HT1080 (cell line): ENCODE data around the gene THAP10. TPM values are rescaled to one million over a fixed set of nuclear protein-coding genes. Genes with fewer than 3 reads are reported as not detected.
A peak's percentile ranks its signal among the peaks of the same experiment; 100 is the strongest.
"Not testable (repeated sequence)": the region's sequence is repeated elsewhere in the genome, so short reads cannot be mapped to it uniquely, and the experiment has no call there.

Experiments used
- DNase-seq: peaks from one replicate; pipeline ENCODE4 v3.0.0-alpha.2; 2015; ENCODE audit warnings: low read depth
- polyA plus RNA-seq, 2 experiments: library from polyadenylated mRNA; depleted of rRNA; stranded (reverse); fragments of >200 nt; gene quantifications; 2 replicates each; pipeline ENCODE4 v1.2.3, GENCODE V29; 2015
- total RNA-seq: library from RNA; depleted of rRNA; stranded (reverse); fragments of >200 nt; shearing (Covaris generic); gene quantifications from 2 replicates; pipeline ENCODE4 v1.2.3, GENCODE V29; 2014; rRNA removed

THAP10 gene
- 3.3 and 3.8 TPM in 2 replicates for total RNA-seq
- 5.9 and 7.0 TPM in 2 replicates for polyA plus RNA-seq (2015; cell fraction: cytosol; rRNA removed)
- polyA plus RNA-seq (2015; cell fraction: nucleus; rRNA removed) = 4.1 and 4.9 TPM in 2 replicates

DNA sequence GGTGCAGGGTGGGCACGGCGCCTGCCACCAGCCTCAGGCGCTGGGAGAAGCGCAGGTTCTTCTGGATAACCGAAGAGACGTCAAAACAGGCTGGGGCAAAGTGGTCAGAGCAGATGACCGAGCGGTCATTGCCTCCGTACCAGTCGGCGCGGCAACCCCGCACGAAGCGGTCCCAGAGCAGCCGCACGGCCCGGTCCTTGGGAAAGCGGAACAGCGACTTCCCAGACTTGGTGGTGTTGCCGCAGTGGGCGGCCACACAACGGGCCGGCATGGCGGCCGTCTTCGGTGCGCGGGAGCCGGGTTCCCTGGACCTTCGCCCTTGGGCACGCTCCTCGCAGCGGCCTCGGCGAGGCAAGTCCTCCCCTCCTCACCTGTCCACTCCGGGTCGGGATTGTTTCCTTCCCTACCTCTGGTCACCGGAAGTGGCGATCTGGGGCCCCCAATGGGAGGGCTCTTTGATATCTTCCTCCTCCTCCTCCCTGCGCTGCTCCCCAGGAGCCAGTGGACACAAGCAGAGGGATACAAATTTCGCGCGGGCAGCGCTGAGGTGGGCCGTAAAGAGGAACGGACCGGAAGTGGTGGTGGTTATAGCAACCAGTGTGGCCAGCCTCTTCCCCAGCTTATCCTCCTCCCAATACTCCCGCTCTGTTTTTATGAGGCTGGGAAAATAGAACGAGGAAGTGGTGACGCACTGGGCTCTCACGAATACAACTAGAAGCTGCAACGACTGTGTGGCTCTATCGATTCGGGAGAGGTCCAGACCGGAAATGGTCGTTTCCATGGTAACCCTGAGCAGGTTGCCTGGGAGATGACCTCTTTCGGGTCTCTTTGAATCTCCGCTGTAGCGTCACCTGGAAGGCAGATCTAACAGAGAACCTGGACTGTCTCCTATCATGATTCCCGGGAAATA, at the start of gene THAP10, which contains the start of gene LRRC49:
TSS of gene THAP10 (minus strand) at position 432 of the 910 bp plus-strand sequence. CDS start at position 271, 161 bp downstream.
TSS of gene LRRC49 (plus strand) at position 825 of the 910 bp plus-strand sequence. CDS start at position 894, 69 bp downstream.
- peak; percentile 99 for DNase-seq

DNA sequence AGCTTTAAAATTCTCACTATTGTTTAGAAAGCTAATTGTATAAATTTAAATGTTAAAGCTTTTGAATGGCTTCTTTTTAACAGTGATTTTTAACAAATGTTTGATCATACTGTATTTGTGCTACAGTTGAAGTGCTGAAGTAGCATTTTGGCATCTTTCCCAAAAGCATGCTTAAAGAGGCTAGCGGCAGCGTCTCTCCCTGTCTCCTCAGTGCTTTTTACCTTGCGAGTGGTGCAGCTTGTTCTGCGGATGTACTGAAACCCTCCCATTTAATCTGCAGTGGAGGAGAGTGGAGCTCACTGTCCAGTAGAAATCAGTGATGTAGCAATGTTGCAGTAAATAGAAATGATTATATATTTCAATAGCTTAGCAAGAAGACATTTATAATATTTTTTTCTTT, 44.1 kb upstream of the THAP10 start:
- DNase-seq = no peak

DNA sequence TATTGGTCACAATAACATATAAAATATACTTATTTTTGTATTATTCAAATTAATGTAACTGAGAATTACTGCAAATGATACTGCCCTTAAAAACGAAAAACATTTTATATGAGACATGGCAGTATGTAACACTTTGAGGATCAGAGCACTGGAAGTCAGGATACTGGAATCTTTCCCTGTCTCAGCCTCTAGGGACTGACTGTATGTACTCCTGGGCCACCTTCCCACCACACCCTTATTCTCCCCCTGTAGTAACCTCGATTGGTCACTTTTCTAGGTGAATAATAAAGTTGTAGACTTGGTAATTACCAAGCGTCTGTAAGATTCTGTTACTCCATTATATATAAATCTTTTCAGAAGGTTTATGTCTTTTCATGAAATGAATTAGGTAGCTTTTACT, 43.4 kb upstream of the THAP10 start:
- no peak for DNase-seq

DNA sequence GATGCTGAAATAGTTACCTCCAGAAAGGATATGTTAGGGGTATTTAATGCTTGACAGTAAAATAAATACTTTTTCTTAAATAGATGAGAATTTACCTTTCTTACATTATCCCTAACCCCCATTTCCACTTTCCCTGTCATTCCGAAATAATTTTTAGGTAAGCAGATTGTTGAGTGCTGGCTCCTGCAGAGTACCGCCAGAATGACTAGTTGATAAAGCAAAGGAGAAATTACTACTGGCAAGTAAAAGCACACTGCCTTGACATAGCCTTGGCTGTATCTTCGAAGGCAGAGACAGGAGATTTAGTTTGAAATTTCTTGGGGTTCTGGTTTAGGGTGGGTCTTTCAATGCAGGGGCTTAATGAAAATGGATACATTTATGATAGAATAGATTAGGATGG, 41.2 kb upstream of the THAP10 start:
- no peak for DNase-seq

DNA sequence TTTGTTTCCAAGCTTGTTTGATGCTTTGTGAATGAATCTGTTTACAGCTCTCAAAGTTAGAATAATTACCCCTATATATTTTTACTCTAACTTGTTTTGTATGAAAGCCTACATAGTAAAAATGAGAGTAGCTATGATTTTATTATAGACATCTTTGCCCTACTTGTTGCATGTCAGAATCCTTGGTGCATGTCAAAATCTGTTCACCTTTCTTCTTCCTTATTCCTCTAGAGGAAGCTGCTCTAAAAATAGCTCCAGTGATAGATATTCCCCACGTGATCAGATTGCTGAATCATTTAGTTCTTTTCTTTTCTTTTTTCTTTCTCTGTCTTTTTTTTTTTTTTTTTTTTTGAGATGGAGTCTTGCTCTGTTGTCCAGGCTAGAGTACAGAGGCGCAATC, 40.2 kb upstream of the THAP10 start:
- peak; percentile 2 for DNase-seq

DNA sequence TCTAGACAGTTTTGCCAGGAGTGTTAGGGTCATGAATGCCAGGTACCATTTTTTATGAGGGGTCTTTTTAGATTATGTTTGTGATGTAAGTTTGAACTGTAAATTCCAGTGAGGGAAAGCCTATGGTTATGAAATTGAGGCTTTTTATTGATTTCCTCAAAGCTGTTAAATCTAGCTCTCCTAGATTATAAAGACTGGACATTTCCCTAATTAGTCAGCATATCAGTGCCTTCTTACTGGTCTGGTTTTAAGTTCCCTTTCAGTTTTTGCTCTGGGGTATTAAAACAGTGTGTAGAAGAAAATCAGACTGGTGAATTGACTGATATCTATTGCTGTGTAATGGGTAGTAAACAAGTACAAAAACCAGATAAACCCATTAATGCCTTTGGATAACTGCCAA, 39.6 kb upstream of the THAP10 start:
- DNase-seq = no peak

DNA sequence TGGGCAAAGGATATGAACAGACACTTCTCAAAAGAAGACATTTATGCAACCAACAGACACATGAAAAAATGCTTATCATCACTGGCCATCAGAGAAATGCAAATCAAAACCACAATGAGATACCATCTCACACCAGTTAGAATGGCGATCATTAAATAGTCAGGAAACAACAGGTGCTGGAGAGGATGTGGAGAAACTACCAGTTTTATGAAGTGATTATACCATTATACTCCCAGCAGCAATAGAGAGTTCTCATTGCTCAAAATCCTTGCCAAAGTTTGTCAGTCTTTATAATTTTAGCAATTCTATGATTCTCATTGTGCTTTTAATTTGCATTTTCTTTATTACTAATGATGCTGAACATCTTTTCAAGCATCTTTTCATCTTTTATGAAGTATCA, 34.7 kb upstream of the THAP10 start:
- not testable (repeated sequence) for DNase-seq

DNA sequence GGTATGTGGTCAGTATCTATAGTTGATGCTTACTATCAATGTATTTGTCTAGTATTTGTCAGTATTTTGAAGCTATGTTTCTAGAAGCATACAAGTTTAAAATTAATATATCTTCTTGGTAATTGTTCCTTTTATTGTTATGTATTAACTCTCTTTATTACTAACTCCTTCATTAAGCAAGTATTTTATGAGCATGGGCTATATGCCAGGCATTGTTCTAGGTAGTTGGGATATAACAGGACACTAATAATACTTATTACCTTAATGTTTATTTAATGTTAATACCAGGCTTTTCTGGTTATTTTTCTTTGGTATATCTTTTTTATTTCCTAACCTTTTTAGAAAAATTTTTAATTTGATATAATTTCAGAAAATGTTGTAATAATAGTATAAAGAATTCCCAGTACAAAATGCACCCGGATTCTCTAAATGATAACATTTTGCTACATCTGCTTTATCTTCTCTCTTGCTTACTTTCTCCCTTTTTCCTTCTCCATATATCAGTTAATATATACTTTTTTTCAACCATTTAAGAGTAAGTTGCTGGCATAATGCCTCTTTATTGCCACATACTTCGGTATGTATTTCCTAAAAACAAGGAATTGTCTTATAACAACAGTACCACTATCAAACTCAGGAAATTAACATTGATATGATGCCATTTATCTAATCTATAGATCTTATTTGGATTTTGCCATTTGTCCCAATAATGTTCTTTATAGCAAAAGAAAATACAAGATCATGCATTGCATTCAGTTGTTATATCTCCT, 31.3 kb upstream of the THAP10 start:
- DNase-seq = no peak

DNA sequence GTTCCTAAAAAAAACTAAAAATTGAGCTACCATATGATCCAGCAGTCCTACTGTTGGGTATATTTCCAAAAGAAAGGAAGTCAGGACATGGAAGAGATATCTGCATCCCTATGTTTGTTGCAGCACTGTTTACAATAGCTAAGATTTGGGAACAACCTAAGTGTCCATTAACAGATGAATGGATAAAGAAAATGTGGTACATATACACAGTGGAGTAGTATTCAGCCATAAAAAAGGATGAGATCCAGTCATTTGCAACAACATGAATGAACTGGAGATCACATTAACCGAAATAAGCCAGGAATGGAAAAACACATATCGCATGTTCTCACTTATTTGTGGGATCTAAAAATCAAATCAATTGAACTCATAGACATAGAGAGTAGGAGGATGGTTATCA, 29.9 kb upstream of the THAP10 start:
- no peak for DNase-seq

DNA sequence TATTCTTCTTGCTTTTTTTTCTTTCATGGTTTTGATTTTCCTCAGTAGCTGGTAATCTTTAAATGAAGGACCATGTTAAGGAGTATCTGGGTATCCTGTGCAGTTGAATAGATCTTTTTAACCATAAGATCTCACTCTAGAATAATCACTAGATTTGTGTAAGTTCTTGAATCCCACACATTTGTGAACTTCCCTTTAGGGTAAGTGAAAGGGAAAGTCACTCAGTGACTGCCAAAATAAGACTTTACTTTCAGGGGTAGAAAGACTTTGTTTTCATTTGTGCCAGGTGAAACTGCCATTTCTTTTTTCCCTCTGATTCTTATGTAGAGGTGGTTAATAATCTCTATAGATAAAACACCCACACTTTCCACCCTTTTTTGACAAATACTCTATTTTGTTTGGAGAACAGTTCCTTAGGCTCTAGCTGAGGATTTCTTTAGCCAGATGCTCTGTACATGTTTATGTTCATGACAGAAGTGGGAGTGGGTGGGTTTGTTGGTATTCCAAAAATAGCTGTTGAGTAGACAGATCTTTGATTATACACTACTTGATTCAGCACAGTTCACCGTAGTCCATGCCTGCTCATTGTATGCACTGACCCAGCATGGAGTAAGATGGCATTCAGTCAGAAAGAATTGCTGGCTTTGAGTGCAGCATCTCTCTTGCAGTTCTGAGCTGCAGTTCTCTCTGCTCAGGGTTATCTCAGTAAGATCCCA, 28.9 kb upstream of the THAP10 start:
- DNase-seq = no peak

DNA sequence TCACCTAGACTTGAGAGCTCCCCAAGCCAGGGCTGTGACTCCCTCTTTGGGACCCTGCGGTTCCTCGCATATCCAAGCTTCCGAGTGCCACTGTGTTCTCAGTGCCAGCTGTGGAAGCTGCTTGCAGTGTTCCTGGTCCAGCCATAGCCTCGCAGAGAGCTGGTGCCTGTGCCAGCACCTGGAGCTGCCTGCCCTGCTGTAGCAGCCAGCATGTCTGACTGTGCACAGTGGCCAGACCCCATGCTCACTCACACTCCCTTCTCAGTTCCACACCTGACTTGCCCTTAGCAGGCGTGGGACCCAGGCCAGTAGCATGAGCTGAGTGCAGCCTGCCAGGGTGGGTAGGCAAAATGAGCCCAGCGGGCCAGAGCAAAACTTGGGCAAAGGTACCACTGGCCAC, 25.7 kb upstream of the THAP10 start:
- no peak for DNase-seq

DNA sequence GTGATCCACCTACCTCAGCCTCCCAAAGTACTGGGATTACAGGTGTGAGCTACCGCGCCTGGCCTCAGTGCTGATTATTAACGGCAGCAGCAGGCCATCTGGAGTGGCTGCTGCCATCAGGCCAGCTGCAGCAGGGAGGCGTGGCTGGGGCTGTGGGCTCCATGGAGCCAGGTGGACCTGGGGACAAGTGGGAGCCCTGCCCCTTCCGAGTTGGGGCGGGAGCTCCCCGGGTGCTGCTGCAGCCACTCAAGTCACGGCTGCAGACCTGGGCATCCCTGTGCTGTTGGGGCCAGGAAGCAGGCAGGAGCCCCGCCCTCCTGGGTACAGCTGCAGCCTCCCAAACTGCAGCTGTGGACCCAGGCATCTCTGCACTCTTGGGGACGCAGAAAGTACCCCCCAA, 24.3 kb upstream of the THAP10 start:
- no peak for DNase-seq

DNA sequence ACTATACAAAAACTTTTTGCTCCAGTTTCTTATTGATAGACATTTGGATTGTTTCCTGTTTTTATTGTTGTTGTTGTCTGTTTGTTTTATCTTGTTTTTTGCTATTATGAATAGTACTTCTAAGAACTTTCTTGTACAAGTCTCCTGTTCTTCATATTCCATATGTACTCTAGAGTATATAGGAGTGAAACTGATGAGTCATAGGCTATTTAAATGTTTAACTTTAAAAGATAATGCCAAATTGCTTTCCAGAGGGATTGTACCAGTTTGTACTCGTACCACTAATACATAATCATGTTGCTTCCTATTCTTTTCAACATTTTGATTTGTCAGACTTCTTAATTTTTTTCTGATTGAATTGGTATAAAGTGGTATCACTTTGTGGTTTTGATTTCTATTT, 20.0 kb upstream of the THAP10 start:
- no peak for DNase-seq

DNA sequence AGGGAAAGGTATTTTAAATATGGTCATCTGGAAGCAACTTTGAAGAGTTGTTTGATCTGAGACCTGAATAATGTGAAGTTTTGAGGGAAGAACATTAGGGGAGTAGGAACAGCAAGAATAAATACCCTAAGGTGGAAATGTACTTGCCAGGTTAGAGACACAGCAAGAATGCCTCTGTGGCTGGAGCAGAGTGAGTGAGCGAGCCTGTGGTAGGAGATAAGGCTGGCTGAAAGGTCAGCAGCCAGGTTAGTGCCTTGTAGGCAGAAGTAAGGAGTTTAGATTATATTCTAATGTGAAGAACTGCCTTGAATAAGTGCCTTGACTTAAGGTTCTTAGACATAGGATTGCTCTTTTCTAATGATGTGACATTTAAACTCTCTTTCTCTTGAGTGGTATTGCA, 18.7 kb upstream of the THAP10 start:
- DNase-seq = no peak

DNA sequence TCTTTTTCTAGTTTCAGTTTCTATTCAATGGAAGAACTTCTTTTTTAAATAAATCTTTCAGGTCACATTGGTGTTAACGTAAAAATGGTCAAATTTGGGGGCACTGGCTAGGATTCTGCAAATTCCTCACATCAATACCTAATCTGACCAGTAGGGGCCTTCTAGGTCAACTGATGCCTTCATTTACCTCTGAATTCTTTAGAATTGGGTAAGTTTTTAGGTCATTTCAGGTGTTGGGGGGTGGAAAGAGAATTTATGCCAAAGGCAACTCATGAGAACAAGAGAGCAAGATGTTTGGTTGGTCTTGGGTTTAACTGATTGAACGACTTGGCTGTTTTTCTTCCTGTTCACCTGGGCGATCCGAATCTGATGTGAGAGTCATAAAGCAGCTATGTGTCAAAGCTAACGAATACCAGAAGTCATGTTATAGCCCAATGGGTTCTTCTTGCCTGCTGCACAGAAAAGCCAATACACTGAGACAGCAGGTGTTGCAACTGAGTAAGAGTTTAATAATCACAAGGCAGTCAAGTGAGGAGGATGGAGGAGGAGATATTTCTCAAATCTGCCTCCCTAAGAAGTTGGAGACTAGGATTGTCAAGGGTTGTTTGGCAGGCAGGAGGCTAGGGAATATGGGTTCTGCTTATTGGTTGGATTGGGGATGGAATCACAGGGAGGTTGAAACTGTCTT, 15.7 kb upstream of the THAP10 start:
- no peak for DNase-seq

DNA sequence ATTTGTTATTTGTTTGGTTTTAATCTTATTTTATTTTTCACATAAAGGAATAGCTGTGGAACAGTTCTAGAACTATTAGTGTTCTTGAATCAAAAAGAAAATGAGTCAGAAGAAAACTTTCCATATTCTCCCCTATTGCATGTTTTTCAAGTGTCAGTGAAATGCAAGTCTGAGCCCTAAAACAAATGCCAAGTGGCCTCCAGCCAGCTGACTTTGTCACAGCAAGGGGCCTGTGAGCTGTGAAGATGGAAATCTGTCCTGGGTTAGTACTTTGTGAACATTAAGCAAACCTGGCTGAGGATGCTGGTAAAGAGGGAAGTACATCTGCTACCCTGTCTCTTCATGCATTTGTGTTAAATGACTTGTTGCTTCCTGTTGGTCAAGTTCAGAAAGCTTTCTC, 14.6 kb upstream of the THAP10 start:
- DNase-seq = no peak

DNA sequence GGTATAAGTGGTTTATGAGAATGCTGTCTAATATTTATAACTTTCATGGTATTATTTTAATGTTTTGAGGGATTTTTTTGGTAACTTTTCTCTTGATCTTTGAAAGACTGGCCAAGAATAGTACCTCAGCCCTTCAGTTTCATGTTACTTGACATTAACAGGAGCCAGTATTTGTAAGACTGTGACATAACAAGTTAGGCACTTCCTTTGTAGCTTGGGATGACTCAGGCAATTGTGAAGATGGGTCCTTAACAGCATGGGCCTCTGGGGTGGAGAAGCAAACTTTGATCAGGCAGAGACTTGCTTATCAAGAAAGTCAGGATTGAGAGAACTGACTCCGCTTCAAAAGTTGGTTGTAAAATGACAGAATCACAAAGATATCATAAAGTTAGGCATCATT, 9.9 kb upstream of the THAP10 start:
- peak; percentile 86 for DNase-seq

DNA sequence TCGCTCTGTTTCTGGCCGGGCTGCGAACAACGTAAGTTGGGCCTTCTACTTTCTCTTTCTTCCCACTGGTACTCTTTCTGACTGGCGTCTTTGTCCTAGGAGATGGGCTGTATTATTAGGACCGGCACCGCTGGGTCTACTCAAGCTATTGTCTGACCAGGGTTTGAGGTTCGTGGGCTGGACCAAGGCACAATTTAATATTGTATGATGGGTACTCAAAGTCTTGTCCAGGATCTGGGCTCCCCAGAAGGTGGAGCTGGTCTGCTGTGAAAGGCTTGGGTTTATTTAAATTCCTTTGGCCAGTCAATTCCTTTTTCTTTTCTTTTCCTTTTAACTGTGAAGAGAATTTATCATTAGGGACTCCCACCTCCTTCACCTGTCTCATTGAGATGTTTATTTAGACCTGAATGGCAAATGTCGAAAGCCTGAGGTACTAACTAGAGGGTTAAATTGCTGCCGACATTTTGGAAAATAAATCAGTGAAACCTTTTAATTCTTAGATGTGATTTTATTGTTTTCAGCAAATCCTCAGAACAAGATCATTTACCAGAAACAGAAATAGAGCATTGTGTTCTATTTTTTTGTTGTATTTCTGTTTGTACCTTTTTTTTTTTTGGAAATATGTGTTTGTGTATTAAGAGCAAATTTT, 803 bp upstream of the THAP10 start:
- DNase-seq = peak; percentile 67

DNA sequence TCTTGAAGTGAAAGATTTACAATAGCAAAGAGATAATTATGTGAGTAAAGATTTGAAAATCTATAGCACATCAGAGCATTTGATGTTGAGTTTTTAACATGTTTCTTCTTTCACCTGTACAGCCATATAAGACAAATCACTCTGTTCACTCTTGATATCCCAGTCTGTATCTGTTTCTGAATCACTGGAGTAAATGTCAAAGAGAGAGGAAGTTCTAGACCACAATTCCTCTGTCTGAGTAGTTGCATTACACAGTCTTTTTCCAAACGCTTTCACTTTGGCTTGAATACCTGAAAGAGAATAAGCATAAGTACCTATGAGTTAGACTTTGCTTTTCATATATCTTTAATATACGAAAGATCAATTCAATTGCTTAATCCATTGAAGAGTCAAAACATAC, 9.9 kb downstream of the THAP10 start:
- peak; percentile 53 for DNase-seq

DNA sequence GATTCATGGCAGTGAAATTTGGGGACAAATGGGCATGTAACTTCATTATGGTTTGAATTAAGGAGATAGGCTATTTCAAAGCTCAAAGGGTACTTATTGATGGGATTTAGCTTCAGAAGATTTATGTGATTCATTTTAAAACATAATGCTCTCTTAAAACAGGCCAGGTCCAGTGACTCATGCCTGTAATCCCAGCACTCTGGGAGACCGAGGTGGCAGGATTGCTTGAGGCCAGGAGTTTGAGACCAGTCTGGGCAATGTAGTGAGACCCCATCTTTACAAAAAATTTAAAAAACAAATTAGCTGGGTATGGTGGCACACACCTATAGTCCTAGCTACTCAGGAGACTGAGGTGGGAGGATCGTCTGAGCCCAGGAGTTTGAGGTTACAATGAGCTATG, 11.5 kb downstream of the THAP10 start:
- peak; percentile 32 for DNase-seq
